Psoas muscle (tissue), 8 donors: ENCODE data around the gene SLC20A1. TPM values are rescaled to one million over a fixed set of nuclear protein-coding genes. Genes with fewer than 3 reads are reported as not detected.
"Not testable (repeated sequence)": the region's sequence is repeated elsewhere in the genome, so short reads cannot be mapped to it uniquely, and the experiment has no call there.

Experiments
- ATAC-seq, 4 donors: fragments of 200-7000 bp; cut with Tn5 transposase; one replicate each; pipeline ENCODE4 v1.9.1; 2020; ENCODE audit warnings: moderate library complexity in 3 of 4, mild to moderate bottlenecking in 2 of 4
- DNase-seq, 2 donors: peaks; one replicate each; pipeline ENCODE4 v3.0.0-alpha.2; 2020
- H3K27ac ChIP-seq: fragments of 200-600 bp; one replicate; pipeline ENCODE4 v1.8.0; 2022
- H3K27me3 ChIP-seq, 3 donors: fragments of 200-600 bp in 1 of 3; one replicate each; pipeline versions ENCODE4 v1.6.1 to v1.8.0; 2013 to 2022; ENCODE audit warnings: low read length in 2 of 3, mild to moderate bottlenecking in 2 of 3, moderate library complexity in 1 of 3; ENCODE audit not compliant: insufficient read depth in 3 of 3
- H3K36me3 ChIP-seq, 2 donors: fragments of 200-600 bp in 1 of 2; one replicate each; pipeline versions ENCODE4 v1.6.1 to v1.8.0; 2013 to 2022; ENCODE audit warnings: low read depth in 1 of 2, mild to moderate bottlenecking in 1 of 2, moderate library complexity in 1 of 2; ENCODE audit not compliant: insufficient read depth in 1 of 2
- H3K4me1 ChIP-seq: fragments of 200-600 bp; one replicate; pipeline ENCODE4 v1.8.0; 2022
- H3K4me3 ChIP-seq: fragments of 200-600 bp; one replicate; pipeline ENCODE4 v1.8.0; 2022; ENCODE audit warnings: mild to moderate bottlenecking
- H3K9me3 ChIP-seq: fragments of 200-600 bp; one replicate; pipeline ENCODE4 v1.8.0; 2022
- CTCF ChIP-seq: fragments of 200-600 bp; IDR thresholded peaks from one replicate; pipeline ENCODE4 v1.8.0; 2022; ENCODE audit warnings: antibody characterized with exemption
- WGBS, 3 donors: extraction: QIAGEN DNeasy Blood & Tissue Kit; methylation state at CpG; one replicate each; pipeline versions ENCODE4 v1.1.6 to v1.1.7; 2013; 5-methylcytosine and 5-hydroxymethylcytosine counted together
- intact Hi-C, 2 donors: fragments of 100-400 bp; cut with DNase I; formaldehyde crosslinking; loops; one replicate each; pipeline versions ENCODE4 v1.11.0 to v1.14.2; 2022
- polyA plus RNA-seq, 3 donors: library from polyadenylated mRNA; stranded (reverse); fragments of 200-250 nt; gene quantifications; one replicate each; pipeline ENCODE4 v1.2.3, GENCODE V29; 2013
- total RNA-seq, 4 donors: library from RNA; stranded (reverse); fragmentation: NEBNext Ultra II Directional in 2 of 4; extraction: Animal tissue kit (Norgen Biotek cat#: 25700) in 2 of 4; gene quantifications; one replicate each; pipeline versions ENCODE4 v1.2.1 to v1.2.4, GENCODE V29; 2021 to 2023
- donor health status: healthy with polysubstance abuse.
- donor health status: DM: no; HTN: no; CAD: no; lungs with moderate emphysema.
- donor health status: Bipolar disorder and iron deficiency.
- donor health status: healthy.
- donor health status: DM: yes; HTN: yes; CAD: no.
- donor health status: DM: no; HTN: no; CAD: no.
- donor health status: DM: no; HTN: no; CAD: no.
- donor health status: DM: yes; HTN: yes; CAD: no.

Gene SLC20A1
- total and polyA plus RNA-seq, 7 donors, result 11.1 to 37.1 (median 16.0) TPM

GRCh38 chr2:112705575-112705974 lies 59.8 kb downstream of the SLC20A1 start:
- H3K36me3 ChIP-seq, result no peaks in the 10 kb centered on the region
- H3K4me3 ChIP-seq, result no peak overlapping the region
- no peak overlapping the region for H3K27ac ChIP-seq
- DNase-seq (no peak), ATAC-seq (no peak)
- intact Hi-C loops, result no loop called here
- H3K9me3 ChIP-seq, result no peaks in the 10 kb centered on the region
- no peak for TF ChIP-seq CTCF
- H3K27me3 ChIP-seq, result no peaks in the 10 kb centered on the region
- 87 to 92% (median 90%) methylated on average over 4 of the region's 4 CpGs for WGBS, 3 donors
- H3K4me1 ChIP-seq, result no peaks in the 10 kb centered on the region

- no peak for TF ChIP-seq CTCF
- WGBS, 3 donors, result 48 to 65% (median 54%) methylated on average over 5 of the region's 5 CpGs
- intact Hi-C loops, result no loop called here
- H3K4me3 ChIP-seq, result no peak overlapping the region
- H3K4me1 ChIP-seq, result no peaks in the 10 kb centered on the region
- no peak overlapping the region for H3K27ac ChIP-seq
- ATAC-seq (no peak), DNase-seq (no peak)
- H3K27me3 ChIP-seq, result no peaks in the 10 kb centered on the region
- no peaks in the 10 kb centered on the region for H3K9me3 ChIP-seq
- no peaks in the 10 kb centered on the region for H3K36me3 ChIP-seq
Measured at GRCh38 chr2:112706170-112706664, 60.5 kb downstream of the SLC20A1 start.

- ATAC-seq, H3K9me3 ChIP-seq, H3K27me3 ChIP-seq, H3K4me1 ChIP-seq, intact Hi-C loops, H3K4me3 ChIP-seq, H3K27ac ChIP-seq, H3K36me3 ChIP-seq, DNase-seq: not testable (repeated sequence)
- WGBS, 3 donors, result 73 to 84% (median 78%) methylated on average over 9 of the region's 9 CpGs
Measured at GRCh38 chr2:112706947-112707346, 61.2 kb downstream of the SLC20A1 start.

- intact Hi-C loops, result no loop called here
- Histone ChIP-seq H3K4me3 (no peak overlapping the region), H3K4me1 (no peaks in the 10 kb centered on the region), H3K36me3 (no peaks in the 10 kb centered on the region), H3K27ac (no peak overlapping the region), H3K27me3 (no peaks in the 10 kb centered on the region), H3K9me3 (no peaks in the 10 kb centered on the region)
- ATAC-seq (no peak), DNase-seq (no peak)
- TF ChIP-seq CTCF, result no peak
- 56 to 64% (median 62%) methylated on average over 10 of the region's 10 CpGs for WGBS, 3 donors
Measured at GRCh38 chr2:112708968-112709367, 63.2 kb downstream of the SLC20A1 start.

GRCh38 chr2:112709703-112710102 lies 64.0 kb downstream of the SLC20A1 start:
- Histone ChIP-seq H3K27ac (no peak overlapping the region), H3K9me3 (no peaks in the 10 kb centered on the region), H3K4me1 (no peaks in the 10 kb centered on the region), H3K27me3 (no peaks in the 10 kb centered on the region), H3K4me3 (no peak overlapping the region), H3K36me3 (no peaks in the 10 kb centered on the region)
- WGBS, 3 donors, result 71 to 76% (median 73%) methylated on average over 6 of the region's 6 CpGs
- no peak for TF ChIP-seq CTCF
- no peak for ATAC-seq
- DNase-seq, result no peak
- intact Hi-C loops, result no loop called here
